Activated CD4-positive, alpha-beta memory T cell treated with anti-CD3 and anti-CD28 coated beads, Interleukin-2, amount 10 ng/mL, durations not matched to agents 7 days and 5 days (primary cell): Measurements from ENCODE around the gene HPSE. TPM values are rescaled to one million over a fixed set of nuclear protein-coding genes. Genes with fewer than 3 reads are reported as not detected.
A peak's percentile ranks its signal among the peaks of the same experiment; 100 is the strongest.
"Not testable (repeated sequence)": the region's sequence is repeated elsewhere in the genome, so short reads cannot be mapped to it uniquely, and the experiment has no call there.

Source experiments
- CTCF ChIA-PET: fragments of 350-600 bp; sonication (Branson Sonifier 250); formaldehyde crosslinking; loops from one replicate; lab custom pipeline; 2021; ENCODE audit warnings: antibody characterized with exemption, inconsistent platforms; lab: Charles Lee
- POLR2A ChIA-PET: fragments of 350-600 bp; sonication (Branson Sonifier 250); formaldehyde crosslinking; loops from one replicate; lab custom pipeline; 2021; ENCODE audit warnings: antibody characterized with exemption; lab: Charles Lee
- DNase-seq: peaks from one replicate; pipeline ENCODE4 v3.0.0-alpha.2; 2020
- H3K27ac Mint-ChIP-seq: one replicate; pipeline ENCODE4 v1.8.0; 2021; ENCODE audit warnings: mild to moderate bottlenecking, mixed read lengths
- H3K27me3 Mint-ChIP-seq: one replicate; pipeline ENCODE4 v1.8.0; 2021; ENCODE audit warnings: mixed read lengths
- H3K36me3 Mint-ChIP-seq: one replicate; pipeline ENCODE4 v1.8.0; 2021; ENCODE audit warnings: low read depth, mixed read lengths
- H3K4me1 Mint-ChIP-seq: one replicate; pipeline ENCODE4 v1.8.0; 2021; ENCODE audit warnings: mixed read lengths
- H3K4me3 Mint-ChIP-seq: one replicate; pipeline ENCODE4 v1.8.0; 2021; ENCODE audit warnings: mild to moderate bottlenecking, mixed read lengths
- H3K9me3 Mint-ChIP-seq: one replicate; pipeline ENCODE4 v1.8.0; 2021; ENCODE audit warnings: mixed read lengths
- total RNA-seq, 2 experiments: library from RNA; stranded (reverse); gene quantifications; one replicate each; pipeline ENCODE4 v1.2.3, GENCODE V29; 2021

Gene HPSE
- total RNA-seq, 2 experiments from 2014 or later = 30.4 to 32.7 TPM

DNA sequence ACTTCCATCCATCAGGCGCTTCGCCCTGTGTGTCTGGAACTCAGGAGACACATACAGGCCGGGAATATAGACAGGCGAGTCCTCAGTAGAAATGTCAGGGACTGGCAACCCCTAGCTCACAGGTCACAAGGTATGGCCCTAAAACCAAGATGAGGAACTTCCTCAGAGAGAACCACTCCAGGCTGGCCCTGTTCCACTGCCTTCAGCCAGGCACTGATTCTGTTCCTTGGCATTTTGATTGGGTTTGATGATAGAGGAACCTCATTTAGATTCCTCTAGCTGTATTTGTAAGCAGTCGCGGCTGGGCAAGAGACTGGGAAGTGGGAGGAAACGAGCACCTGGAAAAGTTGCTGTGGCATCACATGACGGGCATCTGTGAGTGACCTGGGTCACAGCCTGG is 8.1 kb downstream of the HPSE start:
- no peak overlapping the region for H3K4me3 Mint-ChIP-seq
- CTCF ChIA-PET = no interaction called here
- no peaks in the 10 kb centered on the region for H3K9me3 Mint-ChIP-seq
- peaks cover 12% of the 10 kb centered on the region for H3K4me1 Mint-ChIP-seq
- peaks cover 48% of the 10 kb centered on the region for H3K36me3 Mint-ChIP-seq
- POLR2A ChIA-PET = interaction anchor here (1.0 kb wide), 1 partner anchor 92 kb away, joined by 3 read pairs; no protein-coding TSS in a partner anchor
- DNase-seq = no peak
- H3K27me3 Mint-ChIP-seq = no peaks in the 10 kb centered on the region
- no peak overlapping the region for H3K27ac Mint-ChIP-seq

DNA sequence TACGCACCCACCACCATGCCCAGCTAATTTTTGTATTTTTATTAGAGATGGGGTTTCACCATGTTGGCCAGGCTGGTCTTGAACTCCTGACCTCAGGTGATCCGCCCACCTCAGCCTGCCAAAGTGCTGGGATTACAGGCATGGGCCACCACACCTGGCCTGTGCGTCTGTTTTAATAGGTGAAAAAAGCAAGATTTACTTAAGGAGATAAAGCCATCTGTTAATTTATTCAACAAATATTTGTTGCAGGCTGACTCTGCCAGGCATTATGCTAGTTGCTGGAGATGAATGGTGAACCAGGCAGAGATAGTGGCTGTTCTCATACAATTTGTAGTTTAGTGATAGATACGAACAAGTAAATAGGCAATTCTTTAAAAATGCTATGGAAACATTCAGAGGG is 9.3 kb downstream of the HPSE start:
- Mint-ChIP-seq H3K4me1 (peaks cover 20% of the 10 kb centered on the region), H3K36me3 (peaks cover 56% of the 10 kb centered on the region)
- POLR2A ChIA-PET = interaction anchor here (1.2 kb wide), 1 partner anchor 41 kb away, joined by 3 read pairs; the partner anchor contains the start of gene COQ2
- H3K4me3 Mint-ChIP-seq, H3K27ac Mint-ChIP-seq, H3K27me3 Mint-ChIP-seq, DNase-seq, CTCF ChIA-PET, H3K9me3 Mint-ChIP-seq: not testable (repeated sequence)

DNA sequence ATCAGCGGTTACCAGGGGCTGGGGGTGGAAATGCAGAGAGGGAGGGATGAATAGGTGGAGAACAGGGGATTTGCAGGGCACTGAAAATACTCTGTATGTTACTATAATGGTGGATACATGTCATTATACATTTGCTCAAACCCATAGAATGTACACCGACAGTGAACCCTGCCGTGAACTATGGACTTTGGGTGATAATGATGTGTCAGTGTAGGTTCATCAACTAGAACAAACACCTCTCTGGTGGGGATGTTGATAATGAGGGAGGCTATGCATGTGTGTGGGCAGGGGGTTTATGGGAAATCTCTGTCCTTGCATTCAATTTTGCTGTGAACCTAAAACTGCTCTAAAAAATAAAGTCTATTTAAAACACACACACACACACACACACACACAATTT is 11.5 kb downstream of the HPSE start:
- Mint-ChIP-seq H3K4me1 (peaks cover 14% of the 10 kb centered on the region), H3K4me3 (no peak overlapping the region), H3K27ac (no peak overlapping the region), H3K27me3 (no peaks in the 10 kb centered on the region), H3K36me3 (peaks cover 59% of the 10 kb centered on the region), H3K9me3 (no peaks in the 10 kb centered on the region)
- ChIA-PET CTCF (no interaction called here), POLR2A (no interaction called here)
- no peak for DNase-seq

DNA sequence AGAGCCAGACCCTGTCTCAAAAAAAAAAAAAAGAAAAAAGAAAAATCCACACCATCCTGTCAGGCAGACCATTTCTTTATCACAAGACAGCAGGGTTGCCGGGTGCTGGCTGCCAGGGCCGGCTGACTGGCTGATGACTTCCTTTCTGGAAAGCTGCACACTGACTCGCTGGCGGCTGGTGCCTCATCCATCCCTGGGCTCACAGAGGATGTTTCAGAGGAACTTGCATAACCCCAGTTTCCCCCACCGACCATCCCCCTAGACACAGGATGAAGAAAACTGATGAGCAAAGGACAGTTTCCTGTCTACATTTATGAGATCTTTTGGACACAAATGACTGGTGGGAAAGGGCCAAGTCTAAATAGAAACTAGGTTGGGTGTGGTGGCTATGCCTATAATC is 14.1 kb downstream of the HPSE start:
- H3K27me3 Mint-ChIP-seq = no peaks in the 10 kb centered on the region
- H3K9me3 Mint-ChIP-seq = no peaks in the 10 kb centered on the region
- H3K36me3 Mint-ChIP-seq = peaks cover 66% of the 10 kb centered on the region
- ChIA-PET CTCF (no interaction called here), POLR2A (interaction anchor here (0.8 to 1.0 kb wide), 2 partner anchors 14 to 135 kb away, joined by 4 read pairs; partner anchors contain the start of genes HELQ, HPSE and MRPS18C)
- H3K4me1 Mint-ChIP-seq = peaks cover 17% of the 10 kb centered on the region
- H3K4me3 Mint-ChIP-seq = no peak overlapping the region
- no peak overlapping the region for H3K27ac Mint-ChIP-seq
- peak; percentile 29 for DNase-seq

DNA sequence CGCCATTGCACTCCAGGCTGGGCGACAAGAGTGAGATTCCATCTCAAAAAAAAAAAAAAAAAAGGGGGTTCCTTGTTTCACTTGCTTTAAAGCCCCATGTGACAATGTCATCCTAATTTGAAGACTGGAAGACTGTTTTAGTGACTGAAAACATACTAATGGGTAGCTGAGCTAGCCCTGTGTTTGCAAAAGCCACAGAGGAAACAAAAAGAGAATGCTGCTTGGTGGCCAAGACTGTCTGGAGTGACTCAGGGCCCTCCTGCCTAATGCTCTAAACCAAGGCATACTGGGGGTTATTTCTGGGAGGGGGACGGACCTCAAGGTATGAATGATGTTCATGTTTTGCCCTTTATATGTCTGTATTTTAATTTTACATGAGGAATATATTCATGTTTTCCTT is 16.0 kb downstream of the HPSE start:
- H3K4me1 Mint-ChIP-seq = peaks cover 17% of the 10 kb centered on the region
- H3K36me3 Mint-ChIP-seq = peaks cover 64% of the 10 kb centered on the region
- no peak overlapping the region for H3K4me3 Mint-ChIP-seq
- H3K27ac Mint-ChIP-seq = no peak overlapping the region
- no peak for DNase-seq
- ChIA-PET CTCF (interaction anchor here (1.3 kb wide), 1 partner anchor 10 kb away, joined by 3 read pairs; no protein-coding TSS in a partner anchor), POLR2A (no interaction called here)
- H3K9me3 Mint-ChIP-seq = no peaks in the 10 kb centered on the region
- no peaks in the 10 kb centered on the region for H3K27me3 Mint-ChIP-seq

DNA sequence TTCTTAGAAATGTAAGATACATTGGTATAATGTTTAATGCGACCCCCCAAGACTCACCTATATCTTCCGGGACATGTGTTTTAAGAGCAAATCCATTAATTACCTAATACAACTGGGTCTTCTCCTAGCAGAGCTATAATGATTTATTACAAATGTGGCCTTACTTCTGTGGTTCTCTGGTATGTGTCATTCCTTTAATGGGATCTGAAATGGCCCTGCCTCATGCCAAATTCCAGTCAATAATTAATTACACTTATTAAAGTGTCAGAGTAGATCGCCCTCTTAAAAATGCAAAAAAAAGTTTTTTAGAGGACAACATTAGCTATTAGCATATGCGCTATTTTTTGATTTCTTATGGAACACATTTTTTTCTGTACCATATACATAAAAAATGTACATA is 17.0 kb downstream of the HPSE start:
- no peak for DNase-seq
- Mint-ChIP-seq H3K36me3 (peaks cover 62% of the 10 kb centered on the region), H3K4me1 (peaks cover 17% of the 10 kb centered on the region), H3K4me3 (no peak overlapping the region), H3K27me3 (no peaks in the 10 kb centered on the region), H3K27ac (no peak overlapping the region), H3K9me3 (no peaks in the 10 kb centered on the region)
- ChIA-PET POLR2A (no interaction called here), CTCF (interaction anchor here (1.1 kb wide), 1 partner anchor 207 kb away, joined by 3 read pairs; no protein-coding TSS in a partner anchor)

- no peaks in the 10 kb centered on the region for H3K27me3 Mint-ChIP-seq
- DNase-seq = no peak
- ChIA-PET POLR2A (interaction anchor here (1.0 kb wide), 1 partner anchor 139 kb away, joined by 3 read pairs; the partner anchor contains the start of genes HELQ and MRPS18C), CTCF (no interaction called here)
- H3K36me3 Mint-ChIP-seq = peaks cover 64% of the 10 kb centered on the region
- peaks cover 17% of the 10 kb centered on the region for H3K4me1 Mint-ChIP-seq
- H3K9me3 Mint-ChIP-seq = no peaks in the 10 kb centered on the region
- H3K4me3 Mint-ChIP-seq = no peak overlapping the region
- H3K27ac Mint-ChIP-seq = no peak overlapping the region
Measured at GRCh38 chr4:83316459-83317165, 18.0 kb downstream of the HPSE start.

GRCh38 chr4:83315341-83315870 is 19.2 kb downstream of the HPSE start:
- H3K27ac Mint-ChIP-seq = no peak overlapping the region
- DNase-seq = no peak
- H3K27me3 Mint-ChIP-seq = no peaks in the 10 kb centered on the region
- POLR2A ChIA-PET = interaction anchor here (0.6 to 1.0 kb wide), 2 partner anchors 8 to 140 kb away, joined by 3 read pairs; partner anchors contain the start of genes HELQ and MRPS18C
- no peak overlapping the region for H3K4me3 Mint-ChIP-seq
- CTCF ChIA-PET = no interaction called here
- H3K36me3 Mint-ChIP-seq = peaks cover 59% of the 10 kb centered on the region
- H3K4me1 Mint-ChIP-seq = peaks cover 10% of the 10 kb centered on the region
- H3K9me3 Mint-ChIP-seq = no peaks in the 10 kb centered on the region

DNA sequence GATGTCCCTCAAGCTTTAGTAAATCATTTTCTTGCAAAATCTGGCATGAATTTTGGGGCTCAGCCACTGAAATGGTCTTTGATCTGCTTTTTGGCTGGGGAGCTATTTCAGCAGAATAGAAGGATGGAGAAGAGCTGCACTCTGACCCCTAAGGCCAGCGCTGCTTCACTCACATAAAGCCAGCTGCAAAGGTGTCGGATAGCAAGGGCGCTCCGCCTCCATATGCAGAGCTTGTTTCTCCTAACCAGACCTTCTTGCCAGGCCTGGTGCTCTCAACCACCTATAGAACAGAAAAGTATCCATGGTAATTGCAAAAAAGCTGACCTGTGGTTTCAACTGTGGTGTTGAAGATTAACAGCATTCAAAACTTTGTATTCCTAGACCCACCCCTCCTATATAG is 26.0 kb downstream of the HPSE start:
- peaks cover 55% of the 10 kb centered on the region for H3K36me3 Mint-ChIP-seq
- POLR2A ChIA-PET = interaction anchor here (1.5 kb wide), 1 partner anchor 25 kb away, joined by 3 read pairs; no protein-coding TSS in a partner anchor
- no peaks in the 10 kb centered on the region for H3K4me1 Mint-ChIP-seq
- H3K27ac Mint-ChIP-seq = no peak overlapping the region
- CTCF ChIA-PET = interaction anchor here (1.2 to 1.5 kb wide), 2 partner anchors 9 to 28 kb away, joined by 3 to 4 read pairs; no protein-coding TSS in a partner anchor
- no peaks in the 10 kb centered on the region for H3K9me3 Mint-ChIP-seq
- DNase-seq = no peak
- H3K4me3 Mint-ChIP-seq = no peak overlapping the region
- H3K27me3 Mint-ChIP-seq = no peaks in the 10 kb centered on the region

DNA sequence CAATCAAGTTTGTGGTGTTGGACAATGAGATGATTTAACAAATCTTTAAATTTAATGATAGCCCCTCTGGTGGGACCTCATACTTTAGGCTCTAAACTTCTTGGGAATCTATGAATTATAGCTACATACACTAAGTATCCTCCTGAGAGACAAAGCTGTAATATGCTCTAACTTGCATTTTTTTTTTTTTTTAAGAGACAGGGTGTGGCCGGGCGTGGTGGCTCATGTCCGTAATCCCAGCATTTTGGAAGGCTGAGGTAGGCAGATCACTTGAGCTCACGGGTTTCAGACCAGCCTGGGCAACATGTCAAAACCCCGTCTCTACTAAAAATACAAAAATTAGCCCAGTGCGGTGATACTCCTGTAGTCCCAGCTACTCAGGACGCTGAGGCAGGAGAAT is 26.7 kb downstream of the HPSE start:
- Mint-ChIP-seq H3K36me3 (peaks cover 53% of the 10 kb centered on the region), H3K27ac (no peak overlapping the region), H3K9me3 (no peaks in the 10 kb centered on the region), H3K4me1 (no peaks in the 10 kb centered on the region), H3K4me3 (no peak overlapping the region), H3K27me3 (no peaks in the 10 kb centered on the region)
- no peak for DNase-seq
- ChIA-PET POLR2A (no interaction called here), CTCF (no interaction called here)

- Mint-ChIP-seq H3K4me1 (no peaks in the 10 kb centered on the region), H3K9me3 (no peaks in the 10 kb centered on the region), H3K36me3 (peaks cover 47% of the 10 kb centered on the region), H3K27ac (no peak overlapping the region), H3K27me3 (no peaks in the 10 kb centered on the region), H3K4me3 (no peak overlapping the region)
- ChIA-PET CTCF (interaction anchor here (0.9 kb wide), 1 partner anchor 25 kb away, joined by 3 read pairs; no protein-coding TSS in a partner anchor), POLR2A (interaction anchor here (1.4 kb wide), 1 partner anchor 10 kb away, joined by 5 read pairs; no protein-coding TSS in a partner anchor)
- no peak for DNase-seq
Measured at GRCh38 chr4:83305187-83305586, 29.5 kb downstream of the HPSE start.

DNA sequence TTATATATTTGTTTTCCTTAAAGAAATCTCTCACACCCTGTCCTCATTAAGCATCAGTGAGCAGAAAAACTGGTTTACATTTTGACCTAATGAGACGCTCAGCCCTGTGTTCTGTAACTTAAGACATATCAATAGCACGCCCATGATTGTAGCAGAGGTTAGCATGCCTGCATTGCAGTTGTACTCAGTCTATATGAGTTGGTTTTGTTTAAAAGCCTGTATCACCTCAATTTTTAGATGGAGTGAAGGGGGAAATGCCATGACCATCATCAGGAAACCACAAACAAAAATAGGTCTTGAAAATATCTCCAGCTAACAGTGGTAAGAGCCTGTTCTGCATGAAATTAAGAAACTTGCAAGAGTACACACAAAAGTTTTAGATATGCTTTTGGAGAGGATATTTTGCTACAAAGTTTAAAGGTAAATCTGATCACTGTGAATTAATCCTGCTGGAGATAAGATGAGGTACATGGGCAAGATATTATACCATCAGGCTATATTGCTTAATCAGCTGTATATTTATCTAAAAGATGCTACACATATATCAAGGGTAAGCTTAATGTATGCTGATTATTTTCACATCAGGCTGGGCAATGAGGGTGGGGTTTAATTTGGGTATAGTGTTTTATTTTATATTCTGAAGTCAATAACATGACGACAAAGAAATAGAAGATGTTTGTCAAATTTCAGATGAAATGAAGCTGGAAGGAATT is 36.9 kb downstream of the HPSE start:
- Mint-ChIP-seq H3K9me3 (no peaks in the 10 kb centered on the region), H3K4me3 (no peak overlapping the region), H3K27ac (peak overlapping the region; percentile 75), H3K27me3 (no peaks in the 10 kb centered on the region), H3K4me1 (peaks cover 26% of the 10 kb centered on the region), H3K36me3 (peaks cover 35% of the 10 kb centered on the region)
- DNase-seq = no peak
- POLR2A ChIA-PET = interaction anchor here (0.7 to 2.0 kb wide), 4 partner anchors 14 to 175 kb away, joined by 3 to 15 read pairs (median 4); partner anchors contain the start of genes COQ2, HELQ and HPSE
- CTCF ChIA-PET = interaction anchor here (0.8 to 3.8 kb wide), 3 partner anchors 14 to 223 kb away, joined by 3 to 28 read pairs (median 3); partner anchors contain the start of gene COQ2
